MCF 10A (cell line): Measurements from ENCODE around the gene TMEM232. TPM values are rescaled to one million over a fixed set of nuclear protein-coding genes. Genes with fewer than 3 reads are reported as not detected.

Experiments
- BruUV-seq: library from RNA; stranded (reverse); fragments of 400-500 nt; replicated peaks from 2 replicates; lab custom pipeline; 2021; lab: Mats Ljungman, UMichigan
- CTCF ChIA-PET: fragments of 300-600 bp; sonication (Branson Sonifier 250); formaldehyde crosslinking; extraction: SDS; loops from one replicate; lab custom pipeline; 2021; ENCODE audit warnings: antibody characterized with exemption, inconsistent platforms; lab: Yijun Ruan, JAX
- POLR2A ChIA-PET: fragments of 300-600, 350-650 bp; sonication (Branson Sonifier 250); formaldehyde crosslinking; extraction: SDS; loops from one replicate; lab custom pipeline; 2020; ENCODE audit warnings: antibody characterized with exemption, inconsistent platforms; lab: Yijun Ruan, JAX
- DNase-seq: peaks from one replicate; pipeline ENCODE4 v3.0.0-alpha.2; 2018; ENCODE audit not compliant: unreplicated experiment
- H3K27ac Mint-ChIP-seq: one replicate; pipeline ENCODE4 v1.8.0; 2022; ENCODE audit warnings: mild to moderate bottlenecking, low read depth, mixed read lengths; ENCODE audit not compliant: unreplicated experiment
- H3K27me3 Mint-ChIP-seq: one replicate; pipeline ENCODE4 v1.8.0; 2022; ENCODE audit warnings: mixed read lengths; ENCODE audit not compliant: insufficient read depth, unreplicated experiment
- H3K36me3 Mint-ChIP-seq: one replicate; pipeline ENCODE4 v1.8.0; 2022; ENCODE audit warnings: mild to moderate bottlenecking, moderate library complexity, mixed read lengths; ENCODE audit not compliant: insufficient read depth, unreplicated experiment
- H3K4me1 Mint-ChIP-seq: one replicate; pipeline ENCODE4 v1.8.0; 2022; ENCODE audit warnings: mixed read lengths; ENCODE audit not compliant: insufficient read depth, unreplicated experiment
- H3K4me3 Mint-ChIP-seq: one replicate; pipeline ENCODE4 v1.8.0; 2022; ENCODE audit warnings: mild to moderate bottlenecking, moderate library complexity, mixed read lengths; ENCODE audit not compliant: unreplicated experiment
- H3K9me3 Mint-ChIP-seq: one replicate; pipeline ENCODE4 v1.8.0; 2022; ENCODE audit warnings: mixed read lengths; ENCODE audit not compliant: unreplicated experiment
- intact Hi-C: fragments of 100-400 bp; cut with micrococcal nuclease; formaldehyde crosslinking; loops from 2 replicates; pipeline ENCODE4 v1.14.1; 2022
- total RNA-seq: library from RNA; stranded (reverse); gene quantifications from 2 replicates; pipeline ENCODE4 v1.2.3, GENCODE V29; 2022
- TF ChIP-seq, protein P1 (sequence below): fragments of 200-600 bp; IDR thresholded peaks from one replicate; pipeline ENCODE4 v1.8.0; 2022; ENCODE audit warnings: antibody characterized with exemption, mild to moderate bottlenecking; ENCODE audit not compliant: unreplicated experiment

The TMEM232 gene
- total RNA-seq, 1 experiment from 2014 or later, result 2.8 TPM

DNA sequence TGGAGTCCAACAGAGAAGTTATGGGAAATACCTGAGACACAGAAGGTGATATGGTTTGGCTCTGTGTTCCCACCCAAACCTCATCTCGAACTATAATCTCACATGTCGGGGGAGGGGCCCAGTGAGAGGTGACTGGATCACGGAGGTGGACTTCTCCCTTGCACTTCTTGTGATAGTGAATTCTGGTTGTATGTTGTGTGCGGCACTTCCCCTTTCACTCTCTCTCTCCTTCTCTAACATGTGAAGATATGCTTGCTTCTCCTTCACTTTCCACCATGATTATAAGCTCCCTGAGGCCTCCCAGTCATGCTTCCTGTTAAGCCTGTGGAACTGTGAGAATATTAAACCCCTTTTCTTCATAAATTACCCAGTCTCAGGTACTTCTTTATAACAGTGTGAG is 96.1 kb downstream of the TMEM232 start:
- Mint-ChIP-seq H3K27me3 (peaks cover 43% of the 10 kb centered on the region), H3K36me3 (no peaks in the 10 kb centered on the region), H3K27ac (no peak overlapping the region), H3K4me3 (no peak overlapping the region), H3K4me1 (no peaks in the 10 kb centered on the region), H3K9me3 (no peaks in the 10 kb centered on the region)
- BruUV-seq, result no TSS peak
- CTCF ChIA-PET, result no interaction called here
- TF ChIP-seq, protein P1, sequence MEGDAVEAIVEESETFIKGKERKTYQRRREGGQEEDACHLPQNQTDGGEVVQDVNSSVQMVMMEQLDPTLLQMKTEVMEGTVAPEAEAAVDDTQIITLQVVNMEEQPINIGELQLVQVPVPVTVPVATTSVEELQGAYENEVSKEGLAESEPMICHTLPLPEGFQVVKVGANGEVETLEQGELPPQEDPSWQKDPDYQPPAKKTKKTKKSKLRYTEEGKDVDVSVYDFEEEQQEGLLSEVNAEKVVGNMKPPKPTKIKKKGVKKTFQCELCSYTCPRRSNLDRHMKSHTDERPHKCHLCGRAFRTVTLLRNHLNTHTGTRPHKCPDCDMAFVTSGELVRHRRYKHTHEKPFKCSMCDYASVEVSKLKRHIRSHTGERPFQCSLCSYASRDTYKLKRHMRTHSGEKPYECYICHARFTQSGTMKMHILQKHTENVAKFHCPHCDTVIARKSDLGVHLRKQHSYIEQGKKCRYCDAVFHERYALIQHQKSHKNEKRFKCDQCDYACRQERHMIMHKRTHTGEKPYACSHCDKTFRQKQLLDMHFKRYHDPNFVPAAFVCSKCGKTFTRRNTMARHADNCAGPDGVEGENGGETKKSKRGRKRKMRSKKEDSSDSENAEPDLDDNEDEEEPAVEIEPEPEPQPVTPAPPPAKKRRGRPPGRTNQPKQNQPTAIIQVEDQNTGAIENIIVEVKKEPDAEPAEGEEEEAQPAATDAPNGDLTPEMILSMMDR, result no peak
- no peak for DNase-seq
- POLR2A ChIA-PET, result interaction anchor here (0.5 to 0.6 kb wide), 2 partner anchors 107 to 733 kb away, joined by 3 to 5 read pairs; no protein-coding TSS in a partner anchor
- intact Hi-C loops, result no loop called here

GRCh38 chr5:110625376-110625999 is 101.0 kb downstream of the TMEM232 start:
- no peaks in the 10 kb centered on the region for H3K36me3 Mint-ChIP-seq
- POLR2A ChIA-PET, result interaction anchor here (0.7 kb wide), 1 partner anchor 829 kb away, joined by 3 read pairs; no protein-coding TSS in a partner anchor
- CTCF ChIA-PET, result interaction anchor here (0.6 to 2.8 kb wide), 9 partner anchors 33 to 1984 kb away, joined by 3 to 16 read pairs (median 4); no protein-coding TSS in a partner anchor

GRCh38 chr5:110623874-110624273 is 102.6 kb downstream of the TMEM232 start:
- no TSS peak for BruUV-seq
- no peak for DNase-seq
- Mint-ChIP-seq H3K4me3 (no peak overlapping the region), H3K27me3 (peaks cover 13% of the 10 kb centered on the region), H3K27ac (no peak overlapping the region), H3K9me3 (no peaks in the 10 kb centered on the region), H3K36me3 (no peaks in the 10 kb centered on the region), H3K4me1 (no peaks in the 10 kb centered on the region)
- TF ChIP-seq, protein P1, result no peak
- POLR2A ChIA-PET, result interaction anchor here (0.6 kb wide), 1 partner anchor 182 kb away, joined by 3 read pairs; no protein-coding TSS in a partner anchor
- CTCF ChIA-PET, result interaction anchor here (0.8 to 0.9 kb wide), 2 partner anchors 182 to 1241 kb away, joined by 3 to 4 read pairs; no protein-coding TSS in a partner anchor
- intact Hi-C loops, result loop anchor here (2.0 to 10.0 kb wide), 2 partner anchors 279 to 933 kb away; no protein-coding TSS in a partner anchor

More at GRCh38 chr5:110625376-110625999, 101.0 kb downstream of the TMEM232 start:
- Mint-ChIP-seq H3K4me1 (no peaks in the 10 kb centered on the region), H3K27ac (no peak overlapping the region), H3K4me3 (no peak overlapping the region), H3K27me3 (peaks cover 24% of the 10 kb centered on the region), H3K9me3 (no peaks in the 10 kb centered on the region)
- intact Hi-C loops, result loop anchor here (1.0 to 10.0 kb wide), 3 partner anchors 184 to 935 kb away; no protein-coding TSS in a partner anchor
- BruUV-seq, result no TSS peak
- TF ChIP-seq, protein P1, result no peak
- DNase-seq, result peak; percentile 36

GRCh38 chr5:110618941-110619340 is 107.5 kb downstream of the TMEM232 start:
- H3K27ac Mint-ChIP-seq, result no peak overlapping the region
- H3K36me3 Mint-ChIP-seq, result no peaks in the 10 kb centered on the region
- no peaks in the 10 kb centered on the region for H3K27me3 Mint-ChIP-seq
- no peak overlapping the region for H3K4me3 Mint-ChIP-seq
- no TSS peak for BruUV-seq
- ChIA-PET CTCF (no interaction called here), POLR2A (no interaction called here)
- no peak for DNase-seq
- TF ChIP-seq, protein P1, result no peak
- H3K4me1 Mint-ChIP-seq, result no peaks in the 10 kb centered on the region
- no peaks in the 10 kb centered on the region for H3K9me3 Mint-ChIP-seq
- intact Hi-C loops, result no loop called here
